DLD1 (cell line): ENCODE measurements around the gene TAF6.
"Not testable (repeated sequence)": the region's sequence is repeated elsewhere in the genome, so short reads cannot be mapped to it uniquely, and the experiment has no call there.

Experiments
- in situ Hi-C: cut with HindIII; loops from 2 replicates; pipeline ENCODE4 v1.10.0; 2017; ENCODE audit warnings: low sequenced_read_pairs

Gene TAF6

DNA sequence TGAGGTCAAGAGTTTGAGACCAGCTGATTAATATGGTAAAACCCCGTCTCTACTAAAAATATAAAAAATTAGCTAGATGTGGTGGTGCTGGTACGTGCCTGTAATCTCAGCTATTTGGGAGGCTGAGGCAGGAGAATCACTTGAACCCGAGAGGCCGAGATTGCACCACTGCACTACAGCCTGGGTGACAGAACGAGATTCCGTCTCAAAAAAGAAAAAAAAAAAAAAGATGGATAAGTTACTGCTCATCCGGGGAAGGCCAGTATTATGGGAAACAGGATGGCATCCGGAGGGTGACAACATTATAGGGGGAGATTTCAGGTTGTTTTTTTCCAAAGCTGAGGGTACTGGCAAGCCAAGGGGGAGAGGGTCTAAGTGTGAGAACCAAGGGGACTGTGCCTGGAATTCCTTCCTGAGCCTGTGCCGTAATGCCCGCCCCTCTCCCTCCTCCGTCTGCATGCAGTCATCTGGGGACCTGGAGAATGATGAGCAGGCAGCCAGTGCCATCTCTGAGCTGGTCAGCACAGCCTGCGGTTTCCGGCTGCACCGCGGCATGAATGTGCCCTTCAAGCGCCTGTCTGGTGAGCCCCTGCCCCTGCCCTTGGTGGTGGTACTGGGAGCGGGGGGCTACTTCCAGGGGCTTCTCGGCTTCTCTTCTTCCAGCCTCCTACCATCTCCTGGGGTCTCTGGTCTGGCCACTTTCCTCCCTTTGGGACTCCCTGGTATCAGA is 33.9 kb upstream of the TAF6 start:
- in situ Hi-C loops = no loop called here

DNA sequence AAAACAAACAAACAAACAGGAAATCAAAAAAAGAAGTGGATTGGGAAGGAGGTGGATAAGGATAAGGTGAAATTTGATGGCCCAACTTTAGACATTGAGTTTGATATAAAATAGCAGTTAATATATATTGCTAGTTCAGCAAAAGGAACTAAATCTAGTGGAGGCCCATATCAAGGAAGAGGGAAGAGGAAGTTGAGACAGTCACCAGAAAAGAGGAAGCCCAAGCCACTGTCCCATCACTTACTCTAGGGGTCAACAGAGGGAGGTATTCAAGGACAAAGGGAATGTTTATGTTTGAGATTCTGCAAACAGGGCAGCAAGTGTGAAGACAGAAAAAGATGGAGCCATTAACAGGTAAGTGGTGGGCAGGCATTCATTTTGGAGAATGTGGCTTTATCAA is 33.2 kb upstream of the TAF6 start:
- in situ Hi-C loops = no loop called here

DNA sequence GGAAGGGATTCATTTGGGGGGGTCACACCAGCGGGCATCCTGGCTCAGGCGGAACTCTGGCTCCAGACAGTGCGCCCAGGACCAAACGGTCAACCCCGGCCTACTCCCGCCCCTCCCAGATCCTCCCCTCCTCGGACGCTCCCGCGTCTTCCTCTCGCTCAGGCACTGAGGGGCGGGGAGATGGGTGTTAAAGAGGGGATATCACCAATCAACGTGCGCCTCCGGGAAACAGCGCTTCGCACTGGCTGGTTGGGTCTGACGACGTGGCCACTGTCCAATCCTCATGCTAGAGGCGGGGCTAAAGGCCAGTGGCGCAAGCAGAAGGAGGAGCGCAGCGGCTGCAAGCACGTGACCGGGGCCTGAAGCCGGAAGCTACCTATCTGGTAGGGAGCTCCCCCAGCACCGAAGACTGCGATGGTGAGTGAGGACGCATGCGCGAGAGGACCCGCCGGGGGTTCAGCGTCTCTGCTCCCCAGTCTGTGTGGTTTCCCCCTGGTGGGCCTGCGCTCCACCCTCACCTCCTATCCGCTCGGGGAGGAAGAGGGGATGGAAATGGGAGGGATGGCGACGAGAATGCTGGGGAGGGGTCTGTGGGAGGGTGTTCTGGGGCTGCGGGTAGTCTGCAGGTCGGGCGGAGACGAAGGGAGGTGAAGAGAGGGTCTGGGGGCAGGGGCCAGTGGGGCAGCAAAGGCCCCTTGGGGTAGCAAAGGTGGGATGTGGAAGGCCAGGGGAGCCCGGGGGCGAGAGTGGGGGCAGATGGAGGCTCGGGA is 29.6 kb upstream of the TAF6 start, which contains the start of gene LAMTOR4:
TSS of gene LAMTOR4 (plus strand) at position 360 of the 770 bp plus-strand sequence. CDS start at position 415, 55 bp downstream.
- in situ Hi-C loops = no loop called here

DNA sequence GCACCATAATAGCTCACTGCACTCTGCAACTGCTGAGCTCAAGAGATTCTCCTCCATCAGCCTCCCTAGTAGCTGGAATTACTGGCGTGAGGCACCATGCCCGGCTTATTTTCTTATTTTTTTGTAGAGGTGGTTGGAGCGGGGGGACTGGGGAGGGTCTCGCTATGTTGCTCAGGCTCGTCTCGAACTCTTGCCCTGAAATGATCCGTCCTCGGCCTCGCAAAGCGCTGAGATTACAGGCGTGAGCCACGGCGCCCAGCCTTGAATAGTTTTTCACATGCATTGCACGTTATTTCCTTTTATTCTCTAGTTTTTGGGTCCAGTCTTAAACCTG is 29.0 kb upstream of the TAF6 start:
- in situ Hi-C loops = no loop called here

DNA sequence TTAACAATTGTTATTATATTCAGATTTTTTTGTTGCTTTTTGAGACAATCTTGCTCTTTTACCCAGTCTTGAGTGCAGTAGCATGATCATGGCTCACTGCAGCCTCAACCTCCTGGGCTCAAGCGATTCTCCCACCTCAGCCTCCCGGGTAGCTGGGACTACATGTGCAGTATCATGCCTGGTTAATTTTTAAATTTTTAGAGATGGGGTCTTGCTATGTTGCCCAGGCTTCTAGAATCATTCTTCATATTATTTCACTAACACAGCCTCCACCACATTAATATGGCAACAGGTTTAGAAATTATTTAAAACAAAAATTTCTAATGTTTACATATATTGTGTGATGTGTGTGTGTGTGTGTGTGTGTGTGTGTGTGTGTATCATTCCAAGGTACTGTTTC is 28.1 kb upstream of the TAF6 start:
- in situ Hi-C loops = no loop called here

DNA sequence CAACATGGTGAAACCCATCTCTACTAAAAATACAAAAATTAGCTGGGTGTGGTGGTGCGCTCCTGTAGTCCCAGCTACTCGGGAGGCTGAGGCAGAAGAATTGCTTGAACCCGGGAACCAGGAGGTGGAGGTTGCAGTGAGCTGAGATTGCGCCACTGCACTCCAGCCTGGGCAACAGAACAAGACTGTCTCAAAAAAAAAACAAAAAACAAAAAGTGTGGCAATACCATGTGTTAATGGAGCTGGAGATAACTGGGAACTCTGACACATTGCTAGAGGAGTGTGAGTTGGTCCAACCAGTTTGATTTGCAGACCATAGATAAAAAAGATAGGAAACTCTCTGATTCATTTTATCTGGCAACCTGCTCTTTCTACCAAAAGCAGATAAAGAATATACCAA is 27.2 kb upstream of the TAF6 start:
- in situ Hi-C loops = not testable (repeated sequence)

DNA sequence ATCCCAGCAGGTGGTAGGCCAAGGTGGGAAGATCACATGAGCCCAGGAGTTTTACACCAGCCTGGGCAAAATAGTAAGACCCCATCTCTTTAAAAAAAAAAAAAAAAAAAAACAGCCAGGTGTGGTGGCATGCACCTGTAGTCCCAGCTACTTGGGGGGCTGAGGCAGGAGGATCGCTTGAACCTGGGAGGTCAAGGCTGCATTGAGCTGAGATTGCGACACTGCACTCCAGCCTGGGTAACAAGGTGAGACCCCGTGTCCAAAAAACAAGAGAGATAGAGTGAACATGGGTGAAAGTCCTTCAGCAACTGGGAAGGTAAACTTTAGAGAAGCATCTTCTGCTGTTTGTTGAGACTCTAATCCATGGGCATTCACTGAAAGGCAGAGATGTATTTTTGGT is 23.3 kb upstream of the TAF6 start:
- in situ Hi-C loops = no loop called here

DNA sequence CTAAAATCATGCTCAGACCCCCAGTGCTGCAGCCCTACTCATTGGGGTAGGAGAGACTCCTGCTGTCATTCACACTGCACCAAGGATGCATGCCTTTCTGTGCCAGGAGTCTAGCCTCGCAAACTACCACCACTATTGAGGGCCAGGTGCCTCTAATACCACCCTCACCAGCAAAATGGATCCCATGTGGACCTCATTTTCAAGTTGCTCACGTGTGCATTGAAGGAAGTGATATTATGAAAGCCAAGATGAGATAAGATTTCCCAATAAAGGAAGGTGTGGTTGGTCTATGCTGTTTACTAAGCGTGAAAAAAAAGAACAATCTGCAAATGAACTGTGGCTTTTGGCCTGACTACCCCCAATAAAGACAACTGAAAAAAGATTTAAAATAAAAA is 22.4 kb upstream of the TAF6 start:
- in situ Hi-C loops = no loop called here

DNA sequence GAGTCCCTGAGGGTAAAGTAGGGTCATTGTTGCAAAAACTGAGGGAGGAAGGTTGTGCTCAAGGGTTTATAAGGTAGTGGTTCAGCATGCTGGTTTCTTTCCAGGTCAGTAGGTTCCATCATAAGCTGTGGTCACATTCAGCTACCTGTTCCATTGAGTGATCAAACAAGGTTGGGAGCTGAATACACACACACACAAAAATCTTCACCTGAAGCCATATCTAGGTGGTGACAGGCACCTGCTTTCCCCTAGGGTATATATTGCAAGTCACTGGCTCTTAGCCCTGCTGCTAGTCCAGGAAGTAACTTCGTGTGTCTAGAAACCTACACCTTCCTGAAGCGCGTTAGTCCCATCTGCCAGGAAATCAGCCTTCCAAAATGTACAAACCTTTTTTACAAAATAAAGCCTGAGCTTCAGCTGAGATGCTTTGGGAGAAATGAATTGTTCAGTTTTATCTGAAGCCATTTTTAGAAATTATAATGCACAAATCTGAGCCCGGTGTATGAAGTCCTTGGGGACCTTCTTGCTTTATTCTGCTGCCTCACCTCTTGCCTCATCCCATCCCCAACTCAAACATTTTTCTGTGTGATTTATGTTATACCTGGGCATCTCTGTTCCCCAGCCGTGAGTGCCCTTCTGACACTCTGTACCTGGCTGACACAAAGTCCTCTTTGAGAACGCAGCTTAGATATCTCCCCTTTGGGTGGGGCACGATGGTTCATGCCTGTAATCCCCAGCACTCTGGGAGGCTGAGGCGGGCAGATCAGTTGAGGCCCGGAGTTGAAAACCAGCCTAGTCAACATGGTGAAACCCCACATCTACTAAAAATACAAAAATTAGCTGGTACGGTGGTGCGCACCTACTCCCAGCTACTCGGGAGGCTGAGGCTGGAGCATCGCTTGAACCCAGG is 18.9 kb upstream of the TAF6 start:
- in situ Hi-C loops = no loop called here

DNA sequence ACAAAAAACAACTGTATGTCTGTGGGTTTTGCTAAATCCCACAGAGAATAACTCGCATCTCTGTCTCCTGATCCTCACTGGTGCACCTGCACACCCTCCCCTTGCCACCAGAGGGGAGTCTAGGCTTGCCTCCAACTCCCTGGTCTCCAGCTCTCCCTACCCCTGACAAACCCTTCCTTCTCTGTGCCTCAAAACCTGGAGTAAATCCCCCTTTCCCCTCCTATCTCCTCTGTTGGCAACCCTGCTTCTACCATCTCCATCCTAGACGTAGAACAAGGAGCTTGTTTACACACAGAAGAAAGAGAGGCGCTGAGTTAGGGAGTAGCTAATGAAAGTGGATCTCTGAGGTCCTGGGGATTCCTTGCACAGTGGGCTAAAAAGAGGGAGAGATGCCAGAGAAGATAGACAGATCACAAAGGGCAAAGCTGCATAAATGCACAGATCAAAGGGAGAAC is 13.6 kb upstream of the TAF6 start:
- in situ Hi-C loops = no loop called here

DNA sequence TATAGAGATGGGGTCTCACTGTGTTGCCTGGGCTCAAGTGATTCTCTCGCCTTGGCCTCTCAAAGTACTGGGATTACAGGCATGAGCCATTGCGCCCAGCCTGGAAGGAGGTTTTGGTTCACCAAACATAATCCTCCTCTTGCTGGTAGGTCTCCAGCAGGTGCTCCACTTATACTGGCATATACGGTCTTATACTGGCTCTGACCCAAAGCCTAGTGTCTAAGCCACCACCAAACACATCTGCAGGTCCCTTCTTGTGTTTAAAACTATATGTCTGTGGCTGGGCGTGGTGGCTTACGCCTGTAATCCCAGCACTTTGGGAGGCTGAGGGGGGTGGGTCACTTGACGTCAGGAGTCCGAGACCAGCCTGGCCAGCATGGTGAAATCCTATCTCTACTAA is 13.0 kb upstream of the TAF6 start:
- in situ Hi-C loops = no loop called here

DNA sequence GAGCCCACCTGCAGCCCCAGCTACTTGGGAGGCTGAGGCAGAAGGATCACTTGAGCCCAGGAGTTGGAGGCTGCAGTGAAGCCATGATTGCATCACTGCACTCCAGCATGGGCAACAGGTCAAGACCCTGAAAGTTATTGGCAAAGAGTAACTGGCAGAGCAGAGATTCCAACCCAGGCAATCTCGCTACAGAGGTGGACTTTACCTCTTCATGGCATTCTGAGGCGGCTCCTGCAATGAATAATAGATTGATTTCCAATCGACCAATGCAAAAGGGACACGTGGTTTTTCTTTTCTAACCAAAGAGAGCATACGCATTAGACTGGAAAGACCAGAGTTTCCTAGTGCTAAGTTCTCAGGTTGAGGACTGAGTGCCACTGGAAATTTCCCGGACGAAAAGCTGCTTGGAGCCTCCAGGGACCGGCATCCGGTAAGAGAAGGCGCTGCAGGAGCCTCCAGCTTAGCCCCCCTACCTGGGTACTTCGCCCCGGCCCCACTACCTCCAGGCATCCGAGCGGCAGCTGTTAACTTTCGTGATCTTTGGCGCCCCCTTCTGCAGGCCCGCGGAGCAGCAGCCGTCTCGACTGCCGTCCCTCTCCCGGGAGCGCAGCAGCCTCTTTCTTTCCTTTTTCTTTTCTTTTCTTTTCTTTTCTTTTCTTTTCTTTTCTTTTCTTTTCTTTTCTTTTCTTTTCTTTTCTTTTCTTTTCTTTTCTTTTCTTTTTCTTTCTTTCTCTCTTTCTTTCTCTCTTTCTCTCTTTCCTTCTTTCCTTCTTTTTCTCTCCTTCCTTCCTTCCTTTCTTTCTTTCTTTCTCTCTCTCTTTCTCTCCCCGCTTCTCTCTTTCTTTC is 11.7 kb upstream of the TAF6 start:
- in situ Hi-C loops = no loop called here

DNA sequence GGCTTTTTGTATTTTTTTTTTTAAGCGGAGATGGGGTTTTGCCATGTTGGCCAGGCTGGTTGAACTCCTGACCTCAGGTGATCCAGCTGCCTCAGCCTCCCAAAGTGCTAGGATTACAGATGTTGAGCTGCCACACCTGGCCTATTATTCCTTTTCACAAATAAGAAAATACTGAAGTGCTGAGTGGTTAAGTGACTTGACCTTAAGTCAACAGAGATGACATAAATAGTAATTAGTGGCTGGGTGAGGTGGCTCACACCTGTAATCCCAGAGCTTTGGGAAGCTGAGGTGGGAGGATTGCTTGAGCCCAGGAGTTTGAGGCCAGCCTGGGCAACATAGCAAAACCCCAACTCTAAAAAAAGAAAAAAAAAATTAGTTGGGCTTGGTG is 11.1 kb upstream of the TAF6 start:
- in situ Hi-C loops = not testable (repeated sequence)

DNA sequence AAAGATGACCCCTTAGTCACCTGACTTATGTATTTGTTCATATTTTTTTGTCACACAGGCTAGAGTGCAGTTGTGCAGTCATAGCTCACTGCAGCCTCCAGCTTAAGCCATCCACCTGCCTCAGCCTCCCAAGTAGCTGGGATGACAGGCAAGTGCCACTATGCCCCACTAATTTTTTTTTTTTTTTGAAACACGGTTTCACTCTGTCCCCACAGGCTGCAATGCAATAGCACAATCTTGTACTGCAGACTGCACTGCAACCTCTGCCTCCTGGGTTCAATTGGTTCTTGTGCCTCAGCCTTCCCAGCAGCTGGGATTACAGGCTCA is 9.4 kb upstream of the TAF6 start:
- in situ Hi-C loops = no loop called here

DNA sequence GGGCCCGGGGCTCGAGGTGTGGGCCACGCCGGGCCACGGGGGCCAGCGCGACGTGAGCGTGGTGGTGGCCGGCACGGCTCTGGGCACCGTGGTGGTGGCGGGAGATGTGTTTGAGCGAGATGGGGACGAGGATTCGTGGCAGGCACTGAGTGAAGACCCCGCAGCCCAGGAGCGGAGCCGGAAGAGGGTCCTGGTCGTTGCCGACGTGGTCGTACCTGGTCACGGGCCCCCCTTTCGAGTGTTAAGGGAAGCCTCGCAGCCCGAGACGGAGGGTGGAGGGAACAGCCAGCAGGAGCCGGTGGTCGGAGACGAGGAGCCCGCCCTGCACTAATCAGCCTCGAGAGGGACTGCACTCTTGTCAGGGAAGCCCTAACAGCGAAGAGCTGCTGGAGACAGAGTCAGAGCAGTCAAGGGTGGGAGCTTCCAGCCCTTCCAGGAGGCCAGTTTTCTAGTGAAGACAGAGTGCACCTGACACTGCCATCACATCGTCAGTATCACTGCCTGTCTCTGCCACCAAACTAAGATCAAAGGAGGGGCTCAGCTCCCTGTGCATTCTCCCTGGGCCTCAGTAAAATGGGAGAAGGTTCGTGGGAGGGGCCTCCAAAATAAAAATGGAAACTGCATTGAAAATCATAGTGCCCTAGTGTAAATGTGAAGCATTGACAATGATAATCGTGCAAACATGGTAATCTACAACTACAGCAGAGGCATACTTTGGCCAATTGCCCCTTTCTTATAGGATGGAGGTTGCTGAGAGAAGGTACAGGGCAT is 8.9 kb upstream of the TAF6 start:
- in situ Hi-C loops = no loop called here

DNA sequence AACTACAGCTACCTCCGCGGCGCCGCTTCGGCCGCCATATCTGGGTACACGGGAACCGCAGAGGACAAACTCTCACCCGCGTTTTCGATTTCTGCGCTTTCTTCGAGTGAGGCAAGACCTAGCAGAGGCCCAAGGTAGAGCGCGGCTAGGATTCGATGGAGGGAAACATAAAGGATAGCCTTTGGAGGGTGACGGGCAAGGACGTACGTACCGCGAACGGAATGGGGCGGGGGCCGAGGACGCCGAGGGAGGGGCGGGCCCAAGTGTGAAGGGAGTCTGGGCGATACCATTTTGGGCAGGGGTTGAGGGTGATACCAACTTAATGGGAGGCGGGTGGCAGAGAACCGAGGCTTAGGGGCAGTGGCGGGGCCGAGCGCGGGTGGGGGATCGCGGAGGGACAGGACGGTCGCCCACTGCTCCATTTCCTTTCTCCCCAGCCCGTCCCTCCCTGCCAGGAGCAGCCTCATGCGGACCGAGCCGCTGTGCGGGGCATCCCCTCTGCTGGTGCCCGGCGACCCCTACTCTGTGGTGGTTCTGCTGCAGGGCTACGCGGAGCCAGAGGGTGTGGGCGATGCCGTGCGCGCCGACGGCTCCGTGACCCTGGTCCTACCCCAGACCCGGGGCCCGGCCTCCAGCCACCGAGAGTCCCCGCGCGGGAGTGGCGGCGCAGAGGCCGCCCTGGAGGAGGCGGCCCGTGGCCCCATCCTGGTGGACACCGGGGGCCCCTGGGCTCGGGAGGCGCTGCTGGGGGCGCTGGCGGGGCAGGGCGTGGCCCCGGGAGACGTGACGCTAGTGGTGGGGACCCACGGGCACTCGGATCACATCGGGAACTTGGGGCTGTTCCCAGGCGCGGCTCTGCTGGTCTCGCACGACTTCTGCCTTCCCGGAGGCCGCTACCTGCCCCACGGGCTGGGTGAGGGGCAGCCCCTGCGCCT is 8.0 kb upstream of the TAF6 start, which contains the start of gene MBLAC1:
TSS of gene MBLAC1 (plus strand) at position 37 of the 935 bp plus-strand sequence. CDS start at position 466, 429 bp downstream.
- in situ Hi-C loops = no loop called here

DNA sequence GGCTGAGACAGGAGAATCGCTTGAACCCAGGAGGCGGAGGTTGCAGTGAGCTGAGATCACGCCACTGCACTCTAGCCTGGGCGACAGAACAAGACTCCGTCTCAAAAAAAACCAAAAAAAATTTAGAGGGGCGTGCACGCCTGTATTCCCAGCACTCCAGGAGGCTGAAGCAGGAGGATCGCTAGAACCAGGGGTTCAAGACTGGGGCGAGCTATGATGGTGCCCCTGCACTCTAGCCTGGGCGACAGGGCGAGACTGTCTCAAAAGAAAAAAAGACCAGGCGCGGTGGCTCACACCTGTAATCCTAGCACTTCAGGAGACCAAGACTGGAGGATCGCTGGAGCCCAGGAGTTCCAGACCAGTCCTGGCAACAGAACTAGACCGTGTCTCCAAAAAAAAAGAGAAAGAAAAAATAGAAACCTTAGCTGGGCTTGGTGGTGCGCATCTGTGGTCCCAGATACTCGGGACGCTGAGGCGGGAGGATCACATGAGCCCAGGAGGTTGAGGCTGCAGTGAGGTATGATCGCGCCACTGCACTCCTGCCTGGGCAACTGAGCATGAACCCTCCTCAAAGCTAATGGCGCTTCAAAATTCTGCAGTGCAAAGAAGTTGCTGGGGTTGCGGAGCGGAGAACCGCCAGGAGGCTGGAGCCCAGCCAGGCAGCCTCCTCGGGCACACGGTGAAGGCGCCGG is 7.2 kb upstream of the TAF6 start:
- in situ Hi-C loops = no loop called here
